A549 (cell line): ENCODE measurements around the gene SLC7A4. TPM values are rescaled to one million over a fixed set of nuclear protein-coding genes. Genes with fewer than 3 reads are reported as not detected.
"Not testable (repeated sequence)": the region's sequence is repeated elsewhere in the genome, so short reads cannot be mapped to it uniquely, and the experiment has no call there.

ENCODE experiments used
- ATAC-seq, 2 experiments: fragments of 200-7000 bp in 1 of 2; fragments of >200 bp in 1 of 2; cut with Nextera tagmentation in 1 of 2; cut with Tn5 transposase in 1 of 2; 3 replicates each; pipeline versions ENCODE4 v1.8.0 to v1.9.1; 2018 to 2020; ENCODE audit warnings: mild to moderate bottlenecking in 1 of 2, moderate library complexity in 1 of 2
- CTCF ChIA-PET: fragments of 300-600 bp; sonication (Branson Sonifier 250); formaldehyde crosslinking; extraction: SDS; loops from one replicate; lab custom pipeline; 2021; ENCODE audit warnings: antibody characterized with exemption, inconsistent platforms; lab: Yijun Ruan, JAX
- POLR2A ChIA-PET: fragments of 350-600 bp; formaldehyde crosslinking; extraction: SDS; loops from one replicate; lab custom pipeline; 2021; ENCODE audit warnings: antibody characterized with exemption, inconsistent platforms; lab: Yijun Ruan, JAX
- DNase-seq, 2 experiments: peaks; one replicate each; pipeline versions ENCODE4 v3.0.0 to v3.0.0-alpha.2; 2011 to 2016; ENCODE audit warnings: low read depth in 1 of 2, low spot score in 1 of 2
- FAIRE-seq: peaks from 2 replicates; lab custom pipeline; 2011; peaks lifted over from hg19 to GRCh38; lab: Jason Lieb, UNC
- H3K27ac ChIP-seq, 2 experiments: fragments of >200 bp; sonication (Bioruptor Twin); formaldehyde crosslinking; 3 replicates each; pipeline ENCODE4 v1.5.1; 2016 to 2017
- H3K4me1 ChIP-seq: fragments of >200 bp; sonication (Bioruptor Twin); formaldehyde crosslinking; 3 replicates; pipeline ENCODE4 v1.6.1; 2016
- H3K4me2 ChIP-seq: fragments of >200 bp; sonication (Bioruptor Twin); formaldehyde crosslinking; 3 replicates; pipeline ENCODE4 v1.6.1; 2016
- H3K4me3 ChIP-seq: fragments of >200 bp; sonication (Bioruptor Twin); formaldehyde crosslinking; 3 replicates; pipeline ENCODE4 v1.5.1; 2016
- H3K9me3 ChIP-seq: fragments of >200 bp; sonication (Bioruptor Twin); formaldehyde crosslinking; 3 replicates; pipeline ENCODE4 v1.6.1; 2016
- CBX2 ChIP-seq: fragments of 200-600 bp; sonication (generic); IDR thresholded peaks from 2 replicates; pipeline ENCODE4 v1.6.1; 2016; ENCODE audit warnings: low read depth, mild to moderate bottlenecking, borderline replicate concordance
- CHD4 ChIP-seq: fragments of 200-600 bp; sonication (generic); IDR thresholded peaks from 2 replicates; pipeline ENCODE4 v1.6.1; 2016; ENCODE audit warnings: antibody characterized with exemption, mild to moderate bottlenecking, borderline replicate concordance
- ESRRA ChIP-seq: fragments of 150-350 bp; IDR thresholded peaks from 2 replicates; pipeline ENCODE4 v1.6.1; 2014; ENCODE audit warnings: mild to moderate bottlenecking, low read length, borderline replicate concordance
- FOSB ChIP-seq: fragments of 250-450 bp; sonication (Bioruptor Pico); IDR thresholded peaks from 2 replicates; pipeline ENCODE4 v1.5.0; 2020; ENCODE audit warnings: mild to moderate bottlenecking, moderate library complexity
- HDAC2 ChIP-seq: fragments of 200-600 bp; sonication (generic); IDR thresholded peaks from 2 replicates; pipeline ENCODE4 v1.6.1; 2016
- HOXB13 ChIP-seq: fragments of 250-450 bp; sonication (Bioruptor Pico); IDR thresholded peaks from 2 replicates; pipeline ENCODE4 v1.5.0; 2020; ENCODE audit warnings: low read depth, mild to moderate bottlenecking, moderate library complexity
- HOXB5 ChIP-seq: fragments of 250-450 bp; sonication (Bioruptor Pico); IDR thresholded peaks from 2 replicates; pipeline ENCODE4 v1.5.0; 2020; ENCODE audit warnings: mild to moderate bottlenecking, moderate library complexity
- JUNB ChIP-seq: fragments of >200 bp; sonication (Bioruptor Twin); formaldehyde crosslinking; IDR thresholded peaks from 2 replicates; pipeline ENCODE4 v1.6.1; 2016
- KDM5A ChIP-seq: fragments of 200-600 bp; sonication (generic); IDR thresholded peaks from 2 replicates; pipeline ENCODE4 v1.6.1; 2016; ENCODE audit warnings: antibody characterized with exemption, mild to moderate bottlenecking
- MYC ChIP-seq: IDR thresholded peaks from 2 replicates; pipeline ENCODE4 v1.6.1; 2012; ENCODE audit warnings: mild to moderate bottlenecking, inconsistent platforms, low read length, improper control_type of control experiment, borderline replicate concordance
- POLR2AphosphoS2 ChIP-seq: conservative IDR thresholded peaks from 2 replicates; pipeline ENCODE4 v1.6.1; 2012; ENCODE audit warnings: low read length, improper control_type of control experiment, inconsistent platforms
- RARB ChIP-seq: fragments of 250-450 bp; sonication (Bioruptor Pico); IDR thresholded peaks from 2 replicates; pipeline ENCODE4 v1.8.0; 2021; ENCODE audit warnings: mild to moderate bottlenecking, moderate library complexity
- RNF2 ChIP-seq: fragments of 200-600 bp; sonication (generic); IDR thresholded peaks from 2 replicates; pipeline ENCODE4 v1.6.1; 2016; ENCODE audit warnings: low read depth, mild to moderate bottlenecking, antibody characterized with exemption, moderate library complexity, borderline replicate concordance
- SREBF2 ChIP-seq: fragments of 450-650 bp; IDR thresholded peaks from 2 replicates; pipeline ENCODE4 v1.6.1; 2014; ENCODE audit warnings: mild to moderate bottlenecking, moderate library complexity
- ZFP36 ChIP-seq: fragments of 450-650 bp; IDR thresholded peaks from 2 replicates; pipeline ENCODE4 v1.6.1; 2014; ENCODE audit warnings: borderline replicate concordance; ENCODE audit not compliant: partially characterized antibody
- ZNF302 ChIP-seq: fragments of 250-450 bp; sonication (Bioruptor Pico); IDR thresholded peaks from 2 replicates; pipeline ENCODE4 v1.9.0; 2021; ENCODE audit warnings: inconsistent platforms, mild to moderate bottlenecking, moderate library complexity
- whole genome bisulfite sequencing: methylation state at CpG from one replicate; pipeline ENCODE4 v1.1.6; 2017; ENCODE audit errors: missing lambda C conversion rate; 5-methylcytosine and 5-hydroxymethylcytosine counted together
- polyA plus RNA-seq, 4 experiments: library from polyadenylated mRNA; depleted of rRNA in 3 of 4; stranded (reverse); fragments of >200 nt; fragmentation: RNase III in 1 of 4; extraction: RNeasy Plus Mini Kit Qiagen cat#74134 plus additional on column Dnase treatment in 1 of 4; gene quantifications; 2 replicates in 3 of 4; 3 replicates in 1 of 4; pipeline ENCODE4 v1.2.3, GENCODE V29; 2011 to 2017
- TF ChIP-seq, protein P1 (sequence below): fragments of 200-600 bp; sonication (generic); IDR thresholded peaks from 2 replicates; pipeline ENCODE4 v1.6.1; 2016; ENCODE audit warnings: antibody characterized with exemption, mild to moderate bottlenecking, moderate library complexity
- TF ChIP-seq, protein P2 (sequence below): fragments of 250-450 bp; sonication (Bioruptor Pico); IDR thresholded peaks from 2 replicates; pipeline ENCODE4 v1.5.0; 2021; ENCODE audit warnings: mild to moderate bottlenecking, moderate library complexity, borderline replicate concordance
- TF ChIP-seq, protein P3 (sequence below): fragments of 450-650 bp; IDR thresholded peaks from 2 replicates; pipeline ENCODE4 v1.6.1; 2014; ENCODE audit warnings: antibody characterized with exemption
- TF ChIP-seq, protein P4 (sequence below): fragments of 150-350 bp; IDR thresholded peaks from 2 replicates; pipeline ENCODE4 v1.6.1; 2014; ENCODE audit warnings: low read depth, mild to moderate bottlenecking, low read length
- TF ChIP-seq, protein P5 (sequence below): IDR thresholded peaks from 2 replicates; pipeline ENCODE4 v1.6.1; 2012

Gene SLC7A4
- polyA plus RNA-seq, 2 of the 4 experiments (the other 2 are of a cell fraction) = not detected

DNA sequence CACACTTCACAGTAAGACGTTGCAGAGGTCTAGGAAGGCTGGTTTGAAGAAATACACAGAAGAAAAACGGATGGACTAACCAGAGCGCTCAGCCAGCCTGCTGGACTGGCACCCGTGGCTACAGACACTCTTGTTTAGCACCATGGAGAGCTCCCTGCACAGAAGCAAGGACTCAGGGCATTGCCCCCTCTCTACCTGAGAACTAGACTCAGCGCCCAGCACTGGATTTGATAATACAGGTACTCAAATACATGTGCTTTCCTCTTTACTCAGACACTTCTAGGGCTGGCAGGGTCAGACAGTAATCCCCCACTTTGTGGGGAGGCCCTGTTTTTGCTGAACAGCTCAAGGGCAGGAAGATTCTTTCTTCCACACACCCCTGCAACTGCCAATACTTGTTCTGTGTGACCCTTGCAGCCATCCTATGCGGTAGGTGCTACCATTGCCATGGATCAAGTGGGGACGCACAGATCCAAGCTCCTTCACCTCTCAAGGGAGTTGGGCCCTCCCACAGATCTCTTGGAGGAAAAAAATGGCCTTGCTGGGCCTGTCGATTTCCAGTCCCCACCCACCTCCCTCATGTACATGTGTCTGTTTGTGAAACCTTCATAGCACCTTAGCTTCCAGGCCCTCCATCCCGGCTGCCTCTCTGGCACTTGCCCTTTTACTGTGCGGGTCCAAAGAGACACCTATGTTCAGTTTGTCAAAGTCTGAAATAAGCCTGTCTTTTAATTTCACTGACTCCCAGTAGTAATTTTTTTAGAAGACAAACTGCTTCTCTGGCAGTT, 22.5 kb downstream of the SLC7A4 start:
- POLR2A ChIA-PET = no interaction called here
- CTCF ChIA-PET = interaction anchor here (0.6 to 1.2 kb wide), 2 partner anchors 124 to 861 kb away, joined by 3 to 4 read pairs; no protein-coding TSS in a partner anchor
- no peak overlapping the region for H3K4me2 ChIP-seq
- FAIRE-seq = no peak
- no peak overlapping the region for H3K4me3 ChIP-seq
- peaks cover 10% of the 10 kb centered on the region for H3K4me1 ChIP-seq
- H3K9me3 ChIP-seq = no peaks in the 10 kb centered on the region
- H3K27ac ChIP-seq = no peak overlapping the region
- peak in 1 of 2 experiments; percentile 36; a peak in 2 of 6 replicates for ATAC-seq
- 64% methylated on average over 10 of the region's 10 CpGs for WGBS
- TF ChIP-seq ZNF302 (CRISPR knock-in tag) (no peak), ZFP36 (no peak)
- TF ChIP-seq, protein P1, sequence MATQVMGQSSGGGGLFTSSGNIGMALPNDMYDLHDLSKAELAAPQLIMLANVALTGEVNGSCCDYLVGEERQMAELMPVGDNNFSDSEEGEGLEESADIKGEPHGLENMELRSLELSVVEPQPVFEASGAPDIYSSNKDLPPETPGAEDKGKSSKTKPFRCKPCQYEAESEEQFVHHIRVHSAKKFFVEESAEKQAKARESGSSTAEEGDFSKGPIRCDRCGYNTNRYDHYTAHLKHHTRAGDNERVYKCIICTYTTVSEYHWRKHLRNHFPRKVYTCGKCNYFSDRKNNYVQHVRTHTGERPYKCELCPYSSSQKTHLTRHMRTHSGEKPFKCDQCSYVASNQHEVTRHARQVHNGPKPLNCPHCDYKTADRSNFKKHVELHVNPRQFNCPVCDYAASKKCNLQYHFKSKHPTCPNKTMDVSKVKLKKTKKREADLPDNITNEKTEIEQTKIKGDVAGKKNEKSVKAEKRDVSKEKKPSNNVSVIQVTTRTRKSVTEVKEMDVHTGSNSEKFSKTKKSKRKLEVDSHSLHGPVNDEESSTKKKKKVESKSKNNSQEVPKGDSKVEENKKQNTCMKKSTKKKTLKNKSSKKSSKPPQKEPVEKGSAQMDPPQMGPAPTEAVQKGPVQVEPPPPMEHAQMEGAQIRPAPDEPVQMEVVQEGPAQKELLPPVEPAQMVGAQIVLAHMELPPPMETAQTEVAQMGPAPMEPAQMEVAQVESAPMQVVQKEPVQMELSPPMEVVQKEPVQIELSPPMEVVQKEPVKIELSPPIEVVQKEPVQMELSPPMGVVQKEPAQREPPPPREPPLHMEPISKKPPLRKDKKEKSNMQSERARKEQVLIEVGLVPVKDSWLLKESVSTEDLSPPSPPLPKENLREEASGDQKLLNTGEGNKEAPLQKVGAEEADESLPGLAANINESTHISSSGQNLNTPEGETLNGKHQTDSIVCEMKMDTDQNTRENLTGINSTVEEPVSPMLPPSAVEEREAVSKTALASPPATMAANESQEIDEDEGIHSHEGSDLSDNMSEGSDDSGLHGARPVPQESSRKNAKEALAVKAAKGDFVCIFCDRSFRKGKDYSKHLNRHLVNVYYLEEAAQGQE = peak; percentile 85
- DNase-seq = peak in 1 of 2 experiments; percentile 22

DNA sequence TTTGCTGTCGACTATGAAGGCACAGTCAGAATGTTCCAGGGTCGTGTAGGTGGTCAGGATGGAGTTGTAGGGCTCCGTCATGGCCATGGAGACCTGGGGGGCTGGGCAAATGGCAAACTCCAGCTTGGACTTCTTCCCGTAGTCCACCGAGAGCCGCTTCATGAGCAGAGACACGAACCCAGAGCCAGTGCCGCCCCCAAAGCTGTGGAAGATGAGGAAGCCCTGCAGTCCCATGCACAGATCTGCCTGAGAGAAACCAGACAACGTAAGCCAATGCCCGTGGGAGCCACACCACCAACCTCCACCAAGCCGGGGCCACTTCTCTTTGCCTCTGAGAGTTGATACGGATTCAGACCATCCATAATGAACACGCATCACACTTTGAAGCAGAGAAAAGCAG, 23.2 kb downstream of the SLC7A4 start:
- H3K27ac ChIP-seq, DNase-seq, H3K4me3 ChIP-seq, ATAC-seq, H3K9me3 ChIP-seq, H3K4me2 ChIP-seq, POLR2A ChIA-PET, H3K4me1 ChIP-seq, FAIRE-seq: not testable (repeated sequence)
- CTCF ChIA-PET = interaction anchor here (0.6 kb wide), 1 partner anchor 862 kb away, joined by 3 read pairs; no protein-coding TSS in a partner anchor
- WGBS = 70% methylated on average over 13 of the region's 13 CpGs

DNA sequence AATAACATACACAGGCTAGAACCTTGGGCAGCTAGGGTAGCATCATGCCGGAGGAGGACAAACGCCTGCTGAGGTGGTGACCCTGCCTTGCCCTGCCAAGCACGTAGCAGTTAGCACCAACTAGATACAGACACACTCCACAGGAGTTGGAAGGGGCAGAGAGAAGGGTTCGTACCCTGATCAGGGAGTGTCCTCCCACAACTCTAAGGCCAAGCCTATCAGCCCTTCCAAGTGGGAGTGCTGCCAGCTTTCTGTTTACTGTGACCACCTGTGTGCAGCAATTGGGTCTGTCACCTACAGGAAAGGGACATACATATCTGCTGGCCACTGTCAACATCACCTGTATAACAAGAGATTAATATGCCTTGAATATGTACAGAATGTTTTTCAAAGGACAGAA, 28.6 kb downstream of the SLC7A4 start:
- FAIRE-seq (no peak), ATAC-seq (no peak), DNase-seq (no peak)
- no peak overlapping the region for H3K27ac ChIP-seq
- POLR2A ChIA-PET = interaction anchor here (1.6 kb wide), 1 partner anchor 98 kb away, joined by 3 read pairs; no protein-coding TSS in a partner anchor
- WGBS = 83% methylated on average over 4 of the region's 4 CpGs
- H3K9me3 ChIP-seq = no peaks in the 10 kb centered on the region
- H3K4me1 ChIP-seq = peaks cover 16% of the 10 kb centered on the region; the same call in 2 of the 3 replicates
- H3K4me2 ChIP-seq = peak overlapping the region; percentile 75
- TF ChIP-seq CBX2 (no peak), POLR2AphosphoS2 (no peak), HDAC2 (no peak), ZNF302 (CRISPR knock-in tag) (no peak), CHD4 (no peak), HOXB5 (CRISPR knock-in tag) (no peak), ESRRA (no peak), MYC (no peak), RARB (CRISPR knock-in tag) (no peak), FOSB (CRISPR knock-in tag) (no peak), RNF2 (no peak), JUNB (no peak), HOXB13 (CRISPR knock-in tag) (no peak), KDM5A (no peak), SREBF2 (no peak)
- TF ChIP-seq, protein P2, sequence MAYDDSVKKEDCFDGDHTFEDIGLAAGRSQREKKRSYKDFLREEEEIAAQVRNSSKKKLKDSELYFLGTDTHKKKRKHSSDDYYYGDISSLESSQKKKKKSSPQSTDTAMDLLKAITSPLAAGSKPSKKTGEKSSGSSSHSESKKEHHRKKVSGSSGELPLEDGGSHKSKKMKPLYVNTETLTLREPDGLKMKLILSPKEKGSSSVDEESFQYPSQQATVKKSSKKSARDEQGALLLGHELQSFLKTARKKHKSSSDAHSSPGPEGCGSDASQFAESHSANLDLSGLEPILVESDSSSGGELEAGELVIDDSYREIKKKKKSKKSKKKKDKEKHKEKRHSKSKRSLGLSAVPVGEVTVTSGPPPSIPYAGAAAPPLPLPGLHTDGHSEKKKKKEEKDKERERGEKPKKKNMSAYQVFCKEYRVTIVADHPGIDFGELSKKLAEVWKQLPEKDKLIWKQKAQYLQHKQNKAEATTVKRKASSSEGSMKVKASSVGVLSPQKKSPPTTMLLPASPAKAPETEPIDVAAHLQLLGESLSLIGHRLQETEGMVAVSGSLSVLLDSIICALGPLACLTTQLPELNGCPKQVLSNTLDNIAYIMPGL = no peak
- TF ChIP-seq, protein P3, sequence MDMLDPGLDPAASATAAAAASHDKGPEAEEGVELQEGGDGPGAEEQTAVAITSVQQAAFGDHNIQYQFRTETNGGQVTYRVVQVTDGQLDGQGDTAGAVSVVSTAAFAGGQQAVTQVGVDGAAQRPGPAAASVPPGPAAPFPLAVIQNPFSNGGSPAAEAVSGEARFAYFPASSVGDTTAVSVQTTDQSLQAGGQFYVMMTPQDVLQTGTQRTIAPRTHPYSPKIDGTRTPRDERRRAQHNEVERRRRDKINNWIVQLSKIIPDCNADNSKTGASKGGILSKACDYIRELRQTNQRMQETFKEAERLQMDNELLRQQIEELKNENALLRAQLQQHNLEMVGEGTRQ = no peak
- TF ChIP-seq, protein P4, sequence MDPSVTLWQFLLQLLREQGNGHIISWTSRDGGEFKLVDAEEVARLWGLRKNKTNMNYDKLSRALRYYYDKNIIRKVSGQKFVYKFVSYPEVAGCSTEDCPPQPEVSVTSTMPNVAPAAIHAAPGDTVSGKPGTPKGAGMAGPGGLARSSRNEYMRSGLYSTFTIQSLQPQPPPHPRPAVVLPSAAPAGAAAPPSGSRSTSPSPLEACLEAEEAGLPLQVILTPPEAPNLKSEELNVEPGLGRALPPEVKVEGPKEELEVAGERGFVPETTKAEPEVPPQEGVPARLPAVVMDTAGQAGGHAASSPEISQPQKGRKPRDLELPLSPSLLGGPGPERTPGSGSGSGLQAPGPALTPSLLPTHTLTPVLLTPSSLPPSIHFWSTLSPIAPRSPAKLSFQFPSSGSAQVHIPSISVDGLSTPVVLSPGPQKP = no peak
- TF ChIP-seq, protein P5, sequence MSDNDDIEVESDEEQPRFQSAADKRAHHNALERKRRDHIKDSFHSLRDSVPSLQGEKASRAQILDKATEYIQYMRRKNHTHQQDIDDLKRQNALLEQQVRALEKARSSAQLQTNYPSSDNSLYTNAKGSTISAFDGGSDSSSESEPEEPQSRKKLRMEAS = no peak
- H3K4me3 ChIP-seq = no peak overlapping the region
- CTCF ChIA-PET = interaction anchor here (1.1 to 2.1 kb wide), 3 partner anchors 13 to 118 kb away, joined by 3 to 6 read pairs (median 4); no protein-coding TSS in a partner anchor
